GM19240 (cell line): ENCODE data around the gene CDC42BPA.

Experiments used
- DNase-seq: peaks from one replicate; pipeline ENCODE4 v3.0.0; 2011; ENCODE audit warnings: low spot score; ENCODE audit not compliant: insufficient read length

CDC42BPA gene

DNA sequence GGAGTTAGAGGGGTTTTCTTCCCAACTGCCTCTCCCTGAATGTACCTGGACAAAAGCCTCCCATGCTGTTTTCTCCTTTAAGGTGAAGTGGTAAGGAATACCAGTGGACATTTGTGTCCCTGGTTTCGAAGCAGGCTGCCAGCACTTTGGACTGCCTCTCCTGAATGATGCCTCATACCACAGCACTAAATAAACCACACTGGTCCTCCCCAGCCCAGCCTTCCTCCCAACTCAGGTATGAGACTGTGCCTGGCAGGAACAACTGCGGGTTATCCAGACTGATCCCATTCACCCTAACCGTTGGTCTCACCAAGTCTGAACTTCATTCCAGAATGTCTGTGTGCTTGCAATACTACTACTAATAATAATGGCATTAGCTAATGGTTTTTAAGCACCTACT is 368.9 kb downstream of the CDC42BPA start:
- no peak for DNase-seq

- DNase-seq = no peak
Observed at GRCh38 chr1:226948996-226949395, 369.3 kb downstream of the CDC42BPA start.

DNA sequence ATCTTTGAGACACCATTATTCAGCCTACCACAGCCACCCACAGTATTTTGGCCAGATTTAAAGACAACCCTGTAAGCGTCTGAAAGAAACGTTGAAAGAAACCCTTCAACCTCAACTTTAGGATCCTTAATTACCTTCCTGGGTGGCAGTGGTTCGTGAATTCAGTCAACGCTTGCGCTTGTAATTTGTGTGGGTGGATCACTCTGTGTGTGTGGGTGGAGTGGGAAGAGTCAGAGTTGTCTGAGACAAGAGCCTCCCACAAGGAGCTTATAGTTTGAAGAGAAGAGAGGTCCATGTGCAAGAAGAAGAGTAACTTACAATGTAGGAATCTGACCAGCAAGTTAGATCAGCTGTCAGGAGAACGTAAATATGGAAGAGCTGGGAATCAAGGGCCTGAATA is 369.8 kb downstream of the CDC42BPA start:
- DNase-seq = no peak

GRCh38 chr1:226948051-226948450 is 370.2 kb downstream of the CDC42BPA start:
- DNase-seq = no peak

DNA sequence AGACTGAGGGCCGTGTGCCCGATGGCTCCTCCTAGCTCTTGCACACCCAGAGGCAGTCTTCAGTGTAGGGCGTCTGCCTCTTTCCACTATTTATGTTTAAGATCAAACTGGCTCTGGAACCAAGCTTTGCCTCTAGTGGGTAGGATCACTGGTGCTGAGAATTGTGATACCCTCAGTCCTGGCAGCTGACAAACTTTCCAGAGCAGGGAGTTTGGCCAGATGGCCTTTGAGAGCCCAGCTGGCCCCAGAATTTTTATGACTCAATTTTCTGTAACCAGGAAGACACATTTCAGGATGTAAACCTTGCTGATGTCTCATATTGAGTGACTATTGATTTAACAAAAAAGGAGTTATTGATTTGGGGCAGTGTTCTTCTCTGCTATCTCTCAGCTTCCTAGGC is 371.5 kb downstream of the CDC42BPA start:
- DNase-seq = no peak

GRCh38 chr1:226946285-226946684 is 372.0 kb downstream of the CDC42BPA start:
- DNase-seq = no peak

DNA sequence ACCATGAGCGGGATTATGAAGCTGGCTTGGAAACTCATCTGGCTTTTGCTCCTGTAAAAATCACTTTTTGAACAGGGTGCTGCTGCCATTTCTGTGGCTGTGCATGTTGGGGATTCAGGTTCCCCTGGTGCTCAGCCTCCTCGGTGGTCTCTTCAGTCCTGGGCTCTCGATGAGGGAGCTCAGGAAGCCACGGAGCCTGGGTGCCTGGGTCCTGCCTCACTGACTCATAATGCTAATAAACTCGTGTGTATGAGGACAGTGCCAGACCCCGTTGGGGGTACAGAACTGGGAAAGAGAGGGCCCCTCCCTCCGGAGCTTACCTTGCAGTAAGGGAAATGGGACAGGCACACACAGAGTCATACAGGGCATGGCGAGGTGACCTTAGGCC is 372.4 kb downstream of the CDC42BPA start:
- DNase-seq = no peak

DNA sequence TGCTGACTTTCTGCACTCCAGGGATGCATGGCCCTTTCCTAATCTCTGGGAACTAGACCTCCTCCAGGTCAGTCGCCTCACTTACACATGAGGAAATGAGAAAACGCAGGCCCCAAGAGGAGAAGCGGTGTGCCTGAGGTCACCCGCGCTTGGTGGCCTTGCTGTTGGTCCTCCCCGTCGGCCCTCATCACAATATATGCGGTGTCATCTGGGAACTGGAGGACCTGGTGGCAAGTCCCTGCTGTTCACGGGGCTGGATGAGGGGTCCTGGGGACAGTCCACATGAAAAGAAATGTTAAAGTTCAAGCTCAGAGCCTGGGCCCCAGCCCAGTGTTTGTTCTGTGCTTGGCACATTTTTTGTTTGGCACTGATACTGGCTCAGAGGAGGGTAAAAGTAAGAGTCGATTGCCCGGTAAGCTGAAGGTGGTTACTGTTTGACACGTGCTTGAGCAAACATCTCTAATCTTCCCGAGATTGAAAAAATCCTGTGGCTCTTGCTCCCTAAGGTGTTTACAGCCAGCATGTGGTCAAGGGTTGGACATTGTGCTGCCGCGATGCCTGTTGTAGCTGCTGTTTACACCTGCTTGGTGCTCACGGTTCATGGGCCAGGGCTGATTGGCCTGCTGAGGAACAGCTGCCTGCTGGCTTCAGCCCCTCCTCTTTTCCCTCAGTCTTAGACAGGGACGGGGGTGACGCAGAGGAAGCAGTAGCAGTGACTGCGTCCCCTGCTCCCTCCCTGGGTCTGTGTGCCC is 373.0 kb downstream of the CDC42BPA start:
- DNase-seq = no peak

GRCh38 chr1:226943927-226944326 is 374.4 kb downstream of the CDC42BPA start:
- DNase-seq = no peak

GRCh38 chr1:226943156-226943555 is 375.1 kb downstream of the CDC42BPA start:
- DNase-seq = no peak

DNA sequence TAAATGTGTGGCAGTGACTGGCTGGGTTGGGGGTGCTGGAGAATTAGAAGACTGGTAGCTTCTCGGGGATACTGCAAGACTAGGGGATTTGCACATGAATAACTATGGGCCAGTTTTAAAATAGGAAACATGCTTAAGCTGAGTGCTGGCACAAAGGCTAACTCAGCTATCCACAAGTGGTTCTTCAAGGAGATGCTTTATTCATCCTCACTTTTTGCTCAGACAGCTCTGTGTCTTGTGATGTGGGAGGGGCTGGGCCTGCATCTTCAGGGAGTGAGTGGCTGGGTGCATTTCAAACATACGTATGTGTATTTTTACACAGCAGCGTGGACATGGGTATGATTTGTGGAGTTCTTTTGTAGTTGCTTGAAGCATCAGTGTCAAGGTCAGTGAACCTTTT is 375.9 kb downstream of the CDC42BPA start:
- no peak for DNase-seq

DNA sequence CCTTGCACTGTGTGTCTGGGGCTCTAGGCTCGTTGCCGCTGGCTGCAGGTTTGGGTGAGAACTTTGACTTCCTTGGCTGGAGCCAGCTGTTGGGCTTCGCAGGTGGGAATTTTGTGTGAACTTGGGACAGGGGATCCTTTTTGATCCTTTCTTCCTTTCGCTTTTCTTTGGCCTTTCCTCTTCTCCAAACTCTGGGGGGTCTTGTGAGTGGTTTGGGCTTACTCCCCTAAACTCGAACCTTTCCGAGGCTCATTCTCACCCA is 377.6 kb downstream of the CDC42BPA start:
- DNase-seq = no peak

DNA sequence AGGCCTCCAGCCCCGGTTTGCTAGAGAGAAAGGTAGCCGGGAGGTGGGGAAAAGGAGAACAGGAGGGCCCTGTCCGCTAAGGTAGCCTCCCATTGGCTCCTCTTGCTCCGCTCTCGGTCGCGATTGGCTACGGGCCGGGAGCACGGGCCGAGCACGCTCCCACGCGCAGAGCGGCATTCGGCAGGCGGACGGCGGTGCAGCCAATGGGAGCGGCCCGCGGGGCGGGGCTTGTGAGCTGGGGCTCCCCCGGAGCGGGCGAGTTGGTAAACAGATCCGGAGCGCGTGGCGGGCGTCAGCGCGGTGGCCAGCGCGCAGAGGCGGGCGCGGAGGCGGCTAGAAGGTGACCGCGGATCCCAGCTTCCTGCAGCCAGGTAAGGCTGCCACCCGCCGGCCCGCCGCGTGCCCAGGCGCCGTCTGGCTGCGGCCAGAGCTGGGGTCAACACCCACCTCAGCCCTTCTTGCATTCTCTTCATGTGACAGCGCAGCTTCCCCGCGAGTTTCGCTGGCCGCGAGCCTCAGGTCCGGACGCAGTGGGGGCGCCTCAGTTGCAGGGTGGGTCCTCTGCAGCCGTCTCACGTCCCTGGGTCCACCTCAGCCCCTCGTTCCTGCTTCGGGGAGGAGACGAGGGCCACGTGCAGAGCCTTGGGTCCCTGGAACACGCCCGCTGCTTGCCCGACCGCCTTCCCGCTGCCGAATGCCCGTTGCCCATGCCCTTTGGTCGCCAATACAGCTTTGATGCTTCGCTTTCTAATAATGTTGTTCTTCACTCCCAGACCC is 378.1 kb downstream of the CDC42BPA start, which contains the start of gene COQ8A:
Gene COQ8A (plus strand): TSS at position 266 of the 777 bp plus-strand sequence. CDS start 21,092 bp downstream, outside the sequence.
- DNase-seq = peak; percentile 92
